Brain microvascular endothelial cell (primary cell): Measurements from ENCODE around the gene PTPRJ.

Source experiments
- DNase-seq: peaks from one replicate; pipeline ENCODE4 v3.0.0-alpha.2; 2020
- H3K27ac ChIP-seq: fragments of 250-450 bp; sonication (Bioruptor Pico); 2 replicates; pipeline ENCODE4 v1.5.1; 2020; ENCODE audit warnings: mild to moderate bottlenecking, moderate library complexity
- H3K27me3 ChIP-seq: fragments of 250-450 bp; sonication (Bioruptor Pico); replicated peaks from 2 replicates; pipeline ENCODE4 v1.5.1; 2020; ENCODE audit warnings: mild to moderate bottlenecking
- H3K36me3 ChIP-seq: fragments of 250-450 bp; sonication (Bioruptor Pico); replicated peaks from 2 replicates; pipeline ENCODE4 v1.5.1; 2020; ENCODE audit warnings: mild to moderate bottlenecking
- H3K4me3 ChIP-seq: 2 replicates; pipeline ENCODE4 v1.5.1; 2011; ENCODE audit warnings: low read depth, mild to moderate bottlenecking, control low read depth, low read length, moderate library complexity
- CTCF ChIP-seq: IDR thresholded peaks from 2 replicates; pipeline ENCODE4 v1.5.1; 2011; ENCODE audit warnings: low read depth, mild to moderate bottlenecking, moderate library complexity, low read length, control low read depth, inconsistent platforms; ENCODE audit errors: missing control alignments
- in situ Hi-C: cut with HindIII; loops from 2 replicates; pipeline ENCODE4 v1.10.0; 2017; ENCODE audit warnings: low sequenced_read_pairs, low pct_ligation_motif_present

Gene PTPRJ

DNA sequence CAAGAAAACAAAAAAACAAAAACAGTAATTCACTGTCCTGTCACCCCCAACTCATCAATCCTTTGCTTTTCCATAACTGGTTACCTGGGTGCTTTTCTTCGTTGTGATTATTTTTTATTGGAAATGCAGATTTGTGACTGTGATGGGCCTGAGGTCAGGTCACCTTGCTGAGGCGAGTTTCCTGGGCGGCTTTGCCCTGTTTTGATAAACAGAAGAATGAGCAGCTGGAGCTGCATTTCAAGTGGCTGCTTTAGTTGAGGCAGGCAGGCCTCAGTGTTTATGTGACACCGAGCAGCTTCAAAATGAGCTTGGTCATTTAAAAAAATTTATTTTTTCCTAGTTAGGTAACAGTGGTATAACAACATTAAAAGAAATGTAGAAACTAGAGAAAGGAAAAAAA is 22.2 kb downstream of the PTPRJ start:
- no peak for TF ChIP-seq CTCF
- no peak for DNase-seq
- Histone ChIP-seq H3K27ac (no peak overlapping the region), H3K4me3 (no peak overlapping the region), H3K27me3 (no peaks in the 10 kb centered on the region), H3K36me3 (no peaks in the 10 kb centered on the region)
- in situ Hi-C loops: no loop called here

- in situ Hi-C loops: no loop called here
- no peak for TF ChIP-seq CTCF
- Histone ChIP-seq H3K36me3 (no peaks in the 10 kb centered on the region), H3K27ac (no peak overlapping the region), H3K4me3 (no peak overlapping the region), H3K27me3 (no peaks in the 10 kb centered on the region)
- DNase-seq: no peak
Measured at GRCh38 chr11:48003926-48004325, 23.6 kb downstream of the PTPRJ start.

DNA sequence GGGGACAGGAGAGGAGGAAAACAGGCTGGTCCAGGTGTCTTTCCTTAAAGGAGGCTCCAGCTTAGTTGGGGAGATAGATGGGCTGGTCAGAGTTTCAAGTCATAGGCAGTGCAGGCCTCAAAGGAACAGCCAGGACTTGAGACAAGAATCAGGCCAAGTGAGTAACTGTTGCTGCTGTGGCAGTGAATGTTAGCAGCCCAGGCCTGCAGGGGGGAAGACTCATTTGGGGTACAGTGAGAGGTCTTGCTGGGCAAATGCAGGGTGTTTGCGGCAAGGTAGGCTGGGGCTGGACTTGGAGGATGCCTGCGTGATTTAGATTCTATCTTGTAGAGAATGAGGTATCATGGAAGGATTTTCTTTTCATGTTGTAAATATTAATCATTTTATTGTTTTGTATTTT is 24.1 kb downstream of the PTPRJ start:
- in situ Hi-C loops: no loop called here
- no peaks in the 10 kb centered on the region for H3K27me3 ChIP-seq
- H3K4me3 ChIP-seq: no peak overlapping the region
- no peak for TF ChIP-seq CTCF
- DNase-seq: no peak
- H3K27ac ChIP-seq: no peak overlapping the region
- H3K36me3 ChIP-seq: no peaks in the 10 kb centered on the region

DNA sequence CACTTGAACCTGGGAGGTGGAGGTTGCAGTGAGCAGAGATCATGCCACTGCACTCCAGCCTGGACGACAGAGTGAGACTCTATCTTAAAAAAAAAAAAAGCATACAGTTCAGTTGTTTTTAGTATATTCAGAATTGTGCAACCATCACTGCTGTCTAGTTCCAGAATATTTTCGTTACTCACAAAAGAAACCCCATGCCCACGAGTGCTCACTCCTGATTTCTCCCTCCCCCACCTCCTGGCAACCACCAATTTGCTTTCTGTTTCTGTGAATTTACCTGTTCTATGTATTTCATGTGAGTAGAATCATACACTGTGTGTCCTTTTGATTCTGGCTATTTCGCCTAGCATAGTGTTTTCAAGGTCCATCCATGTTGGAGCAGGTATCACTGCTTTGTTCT is 24.8 kb downstream of the PTPRJ start:
- Histone ChIP-seq H3K4me3 (no peak overlapping the region), H3K27me3 (no peaks in the 10 kb centered on the region), H3K27ac (no peak overlapping the region), H3K36me3 (no peaks in the 10 kb centered on the region)
- in situ Hi-C loops: no loop called here
- no peak for TF ChIP-seq CTCF
- no peak for DNase-seq

DNA sequence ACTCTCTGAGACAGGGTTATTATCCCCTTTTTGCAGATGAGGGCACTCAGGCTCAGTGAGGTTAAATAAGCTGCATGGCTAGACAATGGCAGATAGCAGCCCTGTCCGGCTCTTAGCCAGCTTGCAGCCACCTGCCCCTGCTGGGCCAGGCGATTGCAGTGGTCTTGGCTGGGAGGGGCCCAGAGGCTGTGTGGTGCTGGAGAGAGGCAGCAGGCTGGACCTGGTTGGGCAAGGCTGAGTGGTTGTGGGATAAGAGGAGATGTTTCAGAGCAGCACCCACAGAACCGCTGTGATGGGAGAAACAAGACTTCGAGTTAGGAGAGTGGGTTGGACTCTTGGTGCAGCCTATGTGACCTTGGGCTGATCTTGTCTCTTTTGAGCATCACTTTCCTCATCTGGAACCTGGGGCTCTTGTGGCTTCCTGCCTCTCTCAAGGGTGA is 25.5 kb downstream of the PTPRJ start:
- Histone ChIP-seq H3K27me3 (no peaks in the 10 kb centered on the region), H3K36me3 (no peaks in the 10 kb centered on the region), H3K4me3 (no peak overlapping the region), H3K27ac (peak overlapping the region; percentile 44)
- in situ Hi-C loops: no loop called here
- no peak for TF ChIP-seq CTCF
- DNase-seq: no peak

DNA sequence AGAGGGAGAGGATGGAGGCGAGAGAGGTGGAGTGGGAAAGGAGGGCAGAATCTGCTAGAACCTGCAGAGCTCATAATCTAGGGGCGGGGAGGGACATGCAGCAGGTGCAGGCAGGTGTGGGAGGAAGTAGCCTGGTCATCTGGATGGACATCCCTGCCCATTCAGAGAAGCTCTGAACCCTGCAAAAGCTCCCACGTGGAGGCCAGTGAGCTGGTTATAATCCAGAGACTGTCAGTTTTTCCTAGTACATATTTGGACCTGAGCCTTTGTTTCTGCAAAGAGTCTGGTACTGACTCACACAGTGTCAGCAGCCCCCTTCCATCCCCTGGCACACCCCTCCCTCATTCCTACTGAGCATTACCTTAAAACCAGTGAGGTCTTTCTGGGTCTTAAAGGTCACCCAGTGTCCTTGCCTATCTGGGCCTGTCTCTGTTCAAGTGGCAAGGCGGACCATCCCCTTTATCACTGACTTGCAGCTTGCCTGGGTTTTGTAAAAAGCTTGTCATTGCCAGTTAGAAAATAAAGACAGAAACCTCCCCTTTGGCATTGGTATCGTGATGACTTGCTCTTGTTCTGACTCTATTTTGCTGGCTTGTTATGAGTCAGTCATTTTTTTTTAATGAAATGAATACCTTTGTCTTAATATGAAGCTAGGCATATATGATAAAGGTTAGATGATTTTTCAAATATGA is 26.1 kb downstream of the PTPRJ start:
- Histone ChIP-seq H3K27me3 (no peaks in the 10 kb centered on the region), H3K4me3 (no peak overlapping the region), H3K36me3 (no peaks in the 10 kb centered on the region), H3K27ac (peak overlapping the region; percentile 44)
- TF ChIP-seq CTCF: no peak
- in situ Hi-C loops: no loop called here
- DNase-seq: peak; percentile 51
